Common myeloid progenitor, CD34-positive (primary cell): ENCODE data around the gene QRICH1. TPM values are rescaled to one million over a fixed set of nuclear protein-coding genes. Genes with fewer than 3 reads are reported as not detected.

ENCODE experiments used
- CTCF ChIA-PET: fragments of 350-600 bp; sonication (Branson Sonifier 250); formaldehyde crosslinking; loops from one replicate; lab custom pipeline; 2021; ENCODE audit warnings: antibody characterized with exemption; lab: Charles Lee
- POLR2A ChIA-PET: fragments of 350-600 bp; sonication (Branson Sonifier 250); formaldehyde crosslinking; loops from one replicate; lab custom pipeline; 2021; ENCODE audit warnings: antibody characterized with exemption; lab: Charles Lee
- DNase-seq, 3 donors: peaks; one replicate each; pipeline versions ENCODE4 v3.0.0 to v3.0.0-alpha.2; 2013
- H3K27ac ChIP-seq, 2 experiments: 1 replicate in 1 of 2; 2 replicates in 1 of 2; pipeline ENCODE4 v1.7.0; 2013; ENCODE audit warnings: inconsistent platforms in 2 of 2, low read length in 2 of 2, mild to moderate bottlenecking in 2 of 2, low read depth in 1 of 2, moderate library complexity in 1 of 2; ENCODE audit not compliant: severe bottlenecking in 2 of 2, insufficient read depth in 1 of 2, poor library complexity in 1 of 2
- H3K27me3 ChIP-seq, 5 experiments: replicated peaks in 2 of 5; 1 replicate in 3 of 5; 2 replicates in 2 of 5; pipeline versions ENCODE4 v1.6.1 to v1.7.0; 2013; ENCODE audit warnings: low read length in 4 of 5, mild to moderate bottlenecking in 2 of 5, moderate library complexity in 2 of 5, inconsistent platforms in 1 of 5; ENCODE audit not compliant: insufficient read depth in 5 of 5, control insufficient read depth in 4 of 5
- H3K36me3 ChIP-seq, 4 experiments: 1 replicate in 2 of 4; 2 replicates in 2 of 4; pipeline versions ENCODE4 v1.6.1 to v1.7.0; 2013; ENCODE audit warnings: low read length in 3 of 4, control low read depth in 1 of 4, mild to moderate bottlenecking in 1 of 4; ENCODE audit not compliant: control insufficient read depth in 4 of 4, insufficient read depth in 4 of 4
- H3K4me1 ChIP-seq, 4 experiments: 1 replicate in 3 of 4; 2 replicates in 1 of 4; pipeline versions ENCODE4 v1.6.1 to v1.7.1; 2013; ENCODE audit warnings: low read length in 3 of 4, mild to moderate bottlenecking in 3 of 4, control low read depth in 1 of 4, inconsistent platforms in 1 of 4, moderate library complexity in 1 of 4; ENCODE audit not compliant: control insufficient read depth in 4 of 4, insufficient read depth in 4 of 4; ENCODE audit errors: control extremely low read depth in 1 of 4
- H3K4me3 ChIP-seq, 7 experiments: 1 replicate in 4 of 7; 2 replicates in 3 of 7; pipeline versions ENCODE4 v1.5.1 to v1.7.0; 2013; ENCODE audit warnings: mild to moderate bottlenecking in 7 of 7, low read length in 6 of 7, moderate library complexity in 6 of 7, inconsistent platforms in 2 of 7, low read depth in 2 of 7, control low read depth in 1 of 7; ENCODE audit not compliant: insufficient read depth in 4 of 7, control insufficient read depth in 1 of 7; ENCODE audit errors: extremely low read depth in 1 of 7
- H3K9me3 ChIP-seq, 5 experiments: 1 replicate in 4 of 5; 2 replicates in 1 of 5; pipeline versions ENCODE4 v1.6.1 to v1.7.1; 2013; ENCODE audit warnings: low read length in 4 of 5, mild to moderate bottlenecking in 2 of 5, inconsistent platforms in 1 of 5, low read depth in 1 of 5, moderate library complexity in 1 of 5; ENCODE audit not compliant: control insufficient read depth in 4 of 5, insufficient read depth in 2 of 5; ENCODE audit errors: control extremely low read depth in 1 of 5
- WGBS: methylation state at CpG from one replicate; pipeline ENCODE4 v1.1.5; 2013; ENCODE audit not compliant: insufficient coverage; 5-methylcytosine and 5-hydroxymethylcytosine counted together
- polyA plus RNA-seq: library from polyadenylated mRNA; unstranded; fragments of 120-200 nt; gene quantifications from one replicate; pipeline ENCODE4 v1.2.1, GENCODE V29; 2013

QRICH1 gene
- polyA plus RNA-seq: 52.1 TPM

GRCh38 chr3:49093853-49094767, at the start of gene QRICH1:
QRICH1 (minus strand) TSS chr3:49094071; CDS start chr3:49077017, 17,054 bp downstream.
- Histone ChIP-seq H3K27ac (peak within 1 kb of the TSS; percentile 93 to 97), H3K4me1 (peaks cover 11 to 30% (median 24%) of the 10 kb centered on the region in 4 experiments), H3K27me3 (no peaks in the 10 kb centered on the region), H3K9me3 (no peaks in the 10 kb centered on the region), H3K4me3 (peak within 1 kb of the TSS; percentile 90 to 99 (median 95)), H3K36me3 (peaks cover 0 to 31% (median 21%) of the 10 kb centered on the region in 4 experiments)
- under 1% methylated on average over 47 of the region's 65 CpGs for WGBS
- CTCF ChIA-PET: interaction anchor here (0.7 to 4.8 kb wide), 20 partner anchors 11 to 125 kb away, joined by 3 to 41 read pairs (median 4); partner anchors contain the start of genes LAMB2, P4HTM, QARS1 and USP19
- peak; percentile 98 to 99 (median 99) for DNase-seq
- POLR2A ChIA-PET: interaction anchor here (0.5 to 2.8 kb wide), 14 partner anchors 10 to 671 kb away, joined by 3 to 26 read pairs (median 5); partner anchors contain the start of genes ARIH2, IMPDH2, LAMB2 and NDUFAF3

- ChIA-PET CTCF (no interaction called here), POLR2A (no interaction called here)
- Histone ChIP-seq H3K4me1 (no peaks in the 10 kb centered on the region), H3K9me3 (peaks cover 0 to 16% (median 0%) of the 10 kb centered on the region in 5 experiments), H3K4me3 (no peak overlapping the region), H3K27ac (no peak overlapping the region), H3K36me3 (no peaks in the 10 kb centered on the region), H3K27me3 (peaks cover 0 to 1% (median 0%) of the 10 kb centered on the region in 5 experiments)
- WGBS: no CpG with 5 or more reads among the region's 3 CpGs
- no peak for DNase-seq
Observed at GRCh38 chr3:49140080-49140479, 46.2 kb upstream of the QRICH1 start.

GRCh38 chr3:49135499-49135898, 41.6 kb upstream of the QRICH1 start:
- 100% methylated on average over 3 of the region's 4 CpGs for WGBS
- H3K36me3 ChIP-seq: no peaks in the 10 kb centered on the region
- CTCF ChIA-PET: interaction anchor here (0.9 to 1.0 kb wide), 2 partner anchors 12 to 21 kb away, joined by 3 to 4 read pairs; no protein-coding TSS in a partner anchor
- POLR2A ChIA-PET: no interaction called here
- peaks cover 5 to 25% (median 18%) of the 10 kb centered on the region in 4 experiments for H3K4me1 ChIP-seq
- no peaks in the 10 kb centered on the region for H3K9me3 ChIP-seq
- H3K27ac ChIP-seq: no peak overlapping the region
- no peak overlapping the region for H3K4me3 ChIP-seq
- no peak for DNase-seq
- H3K27me3 ChIP-seq: peaks cover 0 to 1% (median 0%) of the 10 kb centered on the region in 5 experiments

GRCh38 chr3:49134471-49135265, 40.8 kb upstream of the QRICH1 start:
- no peaks in the 10 kb centered on the region for H3K36me3 ChIP-seq
- no peaks in the 10 kb centered on the region for H3K9me3 ChIP-seq
- no peak for DNase-seq
- peaks cover 0 to 1% (median 0%) of the 10 kb centered on the region in 5 experiments for H3K27me3 ChIP-seq
- POLR2A ChIA-PET: no interaction called here
- 74% methylated on average over 3 of the region's 3 CpGs for WGBS
- H3K4me1 ChIP-seq: peaks cover 5 to 25% (median 18%) of the 10 kb centered on the region in 4 experiments
- H3K27ac ChIP-seq: no peak overlapping the region
- CTCF ChIA-PET: interaction anchor here (0.9 to 1.1 kb wide), 3 partner anchors 11 to 40 kb away, joined by 3 to 4 read pairs (median 4); no protein-coding TSS in a partner anchor
- H3K4me3 ChIP-seq: no peak overlapping the region

- peak overlapping the region; percentile 33 to 77 for H3K27ac ChIP-seq
- H3K4me3 ChIP-seq: peak overlapping the region; percentile 19 to 77 (median 53)
- ChIA-PET POLR2A (interaction anchor here (0.6 to 1.1 kb wide), 4 partner anchors 24 to 305 kb away, joined by 3 to 5 read pairs (median 4); partner anchors contain the start of gene QRICH1), CTCF (interaction anchor here (0.5 to 4.7 kb wide), 6 partner anchors 12 to 145 kb away, joined by 3 to 35 read pairs (median 5); partner anchors contain the start of genes QRICH1 and USP19)
- H3K36me3 ChIP-seq: no peaks in the 10 kb centered on the region
- peaks cover 0 to 1% (median 0%) of the 10 kb centered on the region in 5 experiments for H3K27me3 ChIP-seq
- peak; percentile 50 to 70 (median 65) for DNase-seq
- WGBS: 25% methylated on average over 12 of the region's 30 CpGs
- peaks cover 5 to 25% (median 18%) of the 10 kb centered on the region in 4 experiments for H3K4me1 ChIP-seq
- H3K9me3 ChIP-seq: no peaks in the 10 kb centered on the region
Observed at GRCh38 chr3:49133226-49133951, 39.5 kb upstream of the QRICH1 start.
